GM21381 (cell line): ENCODE data around the gene DPF3.

ENCODE experiments used
- ATAC-seq: cut with Tn5 transposase; IDR thresholded peaks from one replicate; pipeline ENCODE4 v1.9.1; 2021; ENCODE audit warnings: mild to moderate bottlenecking, moderate library complexity; ENCODE audit not compliant: unreplicated experiment

The DPF3 gene

DNA sequence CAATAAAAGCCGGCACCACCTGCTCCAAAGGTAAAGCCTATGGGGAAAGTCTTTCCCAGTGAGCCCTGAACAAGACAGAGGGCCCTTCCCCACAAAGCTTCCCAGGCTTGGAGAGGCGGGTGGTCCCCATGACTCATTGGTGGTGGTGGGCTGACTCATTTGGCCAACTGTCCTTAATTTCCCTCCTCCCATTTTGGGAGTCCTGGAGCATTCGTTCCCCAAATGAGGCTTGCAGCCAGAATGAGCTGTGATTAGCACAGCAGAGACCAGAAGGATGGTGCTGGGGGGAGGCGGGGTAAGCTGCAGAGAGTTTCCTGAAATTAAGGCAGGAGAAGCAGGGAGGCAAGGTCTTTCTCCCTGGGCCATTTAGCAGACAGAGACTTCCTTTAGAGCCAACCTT lies 241.7 kb downstream of the DPF3 start:
- no peak for ATAC-seq

DNA sequence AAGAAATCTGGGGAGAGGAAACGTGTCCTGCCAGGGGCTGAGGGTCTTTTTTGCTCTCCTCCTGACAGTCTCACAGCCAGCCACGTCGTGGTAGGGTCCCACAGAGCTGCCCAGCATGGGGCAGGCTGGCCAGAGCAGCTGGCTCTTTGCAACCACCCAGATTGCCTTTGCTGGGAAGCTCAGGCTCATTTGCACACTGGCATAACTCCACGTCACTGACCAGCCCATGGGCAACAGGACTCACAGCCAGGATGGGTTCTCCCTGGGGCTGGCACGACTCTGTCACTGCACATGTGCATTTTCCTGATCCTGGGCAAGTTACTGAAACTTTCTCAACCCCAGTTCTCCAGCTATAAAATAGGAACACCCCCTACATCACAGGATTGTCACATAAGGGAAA lies 242.2 kb downstream of the DPF3 start:
- ATAC-seq: no peak

DNA sequence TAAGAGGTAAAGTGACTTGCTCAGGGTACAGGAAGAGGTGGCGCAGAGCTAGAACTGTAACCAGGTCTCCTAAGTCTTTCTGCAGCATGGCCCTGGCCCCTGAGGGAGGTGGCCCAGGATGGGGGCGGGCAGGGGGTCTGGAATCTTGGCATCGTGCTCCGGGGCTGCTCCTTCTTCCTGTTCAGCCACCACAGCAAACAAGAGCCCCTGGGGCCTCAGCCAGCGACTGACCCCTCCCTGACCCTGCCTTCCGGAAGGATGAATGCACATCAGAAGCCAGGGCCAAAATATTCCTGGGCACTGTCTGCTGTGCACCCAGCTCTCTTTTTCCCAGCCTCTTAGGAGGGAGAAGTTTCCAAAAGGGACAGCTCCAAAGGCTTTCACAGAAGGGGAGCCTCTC lies 242.8 kb downstream of the DPF3 start:
- no peak for ATAC-seq

DNA sequence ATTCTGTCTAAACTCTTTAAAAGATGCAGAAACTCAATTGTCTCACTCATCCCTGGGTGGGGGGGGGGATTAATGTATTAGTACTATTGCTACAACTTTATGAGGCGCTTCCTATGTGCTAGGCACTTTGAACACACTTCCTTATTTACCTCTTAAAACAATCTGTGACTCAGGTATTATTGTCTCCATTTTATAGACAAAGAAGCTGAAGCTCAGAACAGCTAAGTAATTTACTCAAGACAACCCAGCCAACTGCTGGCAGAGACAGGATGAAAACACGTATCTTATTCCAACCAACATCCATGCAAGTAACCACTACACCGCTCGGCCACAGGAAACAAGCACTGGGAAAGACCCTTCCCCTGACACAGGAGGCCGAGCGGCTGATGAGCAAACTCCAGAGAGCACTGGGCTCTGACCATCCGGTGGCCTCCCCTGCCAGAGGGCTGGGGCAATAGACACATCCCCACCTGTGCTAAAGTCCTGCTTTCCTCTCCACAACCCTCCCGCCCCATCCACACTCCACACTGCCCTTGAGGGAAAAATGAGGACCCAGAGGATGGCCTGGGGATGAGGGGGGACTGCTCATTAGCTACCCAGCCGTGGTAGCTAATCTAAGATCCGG lies 244.2 kb downstream of the DPF3 start:
- ATAC-seq: no peak

DNA sequence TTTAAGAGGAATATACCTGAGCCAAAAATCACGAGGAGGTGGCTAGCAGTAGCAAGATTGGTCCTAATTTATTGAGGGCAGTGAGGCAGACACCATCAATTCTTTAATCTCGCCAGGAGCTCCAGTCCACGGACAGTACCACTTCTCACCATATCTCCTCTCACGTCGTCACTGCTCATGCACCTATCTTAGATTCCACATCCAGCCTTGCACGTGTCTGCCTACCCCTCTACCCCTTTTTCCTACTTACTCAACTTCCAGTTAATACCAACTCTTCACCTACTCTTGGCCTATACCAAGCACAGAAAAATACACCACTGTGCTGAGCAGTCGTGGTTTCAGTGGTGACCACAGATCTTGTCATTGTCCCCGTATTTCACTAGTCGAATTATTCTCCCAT lies 246.1 kb downstream of the DPF3 start:
- ATAC-seq: no peak

DNA sequence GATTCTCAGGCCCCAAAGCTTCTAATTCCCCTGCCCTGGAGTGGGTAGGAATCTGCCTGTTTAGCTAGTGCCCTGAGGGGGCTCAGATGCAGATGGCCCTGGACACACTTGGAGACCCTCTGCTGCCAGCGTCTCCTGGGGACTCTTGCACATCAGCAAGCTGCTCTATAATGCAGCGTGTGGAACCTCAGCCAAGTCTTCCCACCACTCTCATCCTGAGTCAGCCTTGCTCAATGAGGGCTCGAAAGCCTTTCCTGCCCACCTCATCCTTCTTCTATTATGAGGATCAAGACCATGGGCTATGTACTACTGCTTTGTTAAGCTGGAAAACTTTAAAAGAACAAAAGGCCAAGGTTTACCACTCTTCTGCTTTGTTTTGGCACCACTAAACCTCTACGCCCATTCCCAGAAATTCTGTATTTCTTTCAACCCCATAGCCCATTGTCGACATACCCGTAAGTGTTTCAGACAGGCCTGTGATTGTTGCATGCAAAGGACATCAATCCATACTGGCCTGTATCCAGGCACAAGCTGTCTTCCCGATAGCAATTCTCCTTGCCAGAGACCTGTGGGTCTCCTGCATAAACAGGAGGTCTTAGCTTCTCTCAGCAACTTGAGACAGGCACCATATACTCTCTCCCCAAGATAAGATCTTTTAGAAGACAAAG lies 246.9 kb downstream of the DPF3 start:
- ATAC-seq: no peak

DNA sequence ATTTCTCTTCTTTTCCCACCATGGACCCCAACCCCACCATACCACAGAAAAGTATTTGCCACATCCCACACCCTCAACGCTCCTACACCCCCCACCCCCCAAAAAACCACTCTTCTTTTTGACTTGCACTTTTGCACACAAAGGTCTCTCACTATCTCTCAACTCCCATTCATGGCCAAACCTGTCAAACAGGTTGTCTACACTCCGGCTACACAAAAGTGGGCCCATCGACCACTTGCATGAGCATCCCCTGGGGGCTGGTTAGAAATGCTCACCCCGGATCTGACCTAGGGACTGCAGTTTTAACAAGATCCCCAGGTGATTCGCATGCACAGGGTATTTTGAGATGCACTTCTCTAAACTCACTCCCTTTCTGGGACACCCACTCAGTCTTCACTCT lies 248.2 kb downstream of the DPF3 start:
- no peak for ATAC-seq

DNA sequence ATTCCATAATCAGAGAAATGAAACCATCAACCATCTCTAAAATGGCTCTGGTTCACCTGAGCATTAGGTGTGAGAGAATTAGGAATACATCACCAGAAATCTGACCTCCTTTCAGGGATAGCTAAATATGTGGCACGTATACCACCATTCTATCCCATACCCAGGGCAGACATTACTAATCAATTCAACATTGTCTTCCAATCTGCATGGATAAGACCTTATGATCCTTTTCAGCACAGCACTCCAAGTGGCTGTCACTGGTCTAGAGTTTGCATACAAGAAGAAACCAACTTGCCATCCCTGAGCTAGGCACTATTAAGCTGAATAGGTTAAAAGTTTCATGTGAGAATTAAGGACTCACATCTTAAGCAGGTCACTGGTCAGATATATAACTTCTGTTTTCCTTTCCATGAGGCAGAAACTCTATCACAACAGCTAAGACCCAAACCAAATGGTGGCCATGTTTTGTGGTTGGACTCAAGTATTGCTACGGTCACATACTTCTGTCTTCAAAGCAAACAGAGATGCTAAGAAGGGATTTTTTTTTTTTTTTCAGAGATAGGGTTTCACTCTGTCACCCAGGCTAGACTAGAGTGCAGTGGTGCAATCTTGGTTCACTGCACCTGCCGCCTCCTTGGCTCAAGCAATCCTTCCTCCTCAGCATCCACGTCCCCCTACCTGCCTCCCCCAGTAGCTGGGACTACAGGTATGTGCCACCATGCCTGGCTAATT lies 249.0 kb downstream of the DPF3 start:
- ATAC-seq: no peak

DNA sequence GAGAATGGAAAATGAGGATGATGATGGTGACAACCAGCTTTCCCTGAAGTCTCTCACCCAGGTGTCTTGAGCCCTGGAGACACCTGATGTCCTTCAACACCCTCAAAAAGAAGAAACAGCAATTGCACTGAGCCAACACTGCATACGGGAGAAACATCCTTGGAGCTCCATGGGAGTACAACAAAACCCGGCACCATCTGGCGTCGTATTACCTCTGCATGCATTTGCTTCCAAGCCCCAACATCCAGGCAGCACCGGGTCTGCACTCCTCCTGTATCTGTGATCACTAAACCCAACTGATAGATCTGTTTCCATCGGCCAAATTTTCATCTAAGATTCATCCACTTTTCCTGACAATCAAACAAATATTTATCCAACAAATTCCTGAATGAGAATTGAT lies 249.9 kb downstream of the DPF3 start:
- no peak for ATAC-seq

DNA sequence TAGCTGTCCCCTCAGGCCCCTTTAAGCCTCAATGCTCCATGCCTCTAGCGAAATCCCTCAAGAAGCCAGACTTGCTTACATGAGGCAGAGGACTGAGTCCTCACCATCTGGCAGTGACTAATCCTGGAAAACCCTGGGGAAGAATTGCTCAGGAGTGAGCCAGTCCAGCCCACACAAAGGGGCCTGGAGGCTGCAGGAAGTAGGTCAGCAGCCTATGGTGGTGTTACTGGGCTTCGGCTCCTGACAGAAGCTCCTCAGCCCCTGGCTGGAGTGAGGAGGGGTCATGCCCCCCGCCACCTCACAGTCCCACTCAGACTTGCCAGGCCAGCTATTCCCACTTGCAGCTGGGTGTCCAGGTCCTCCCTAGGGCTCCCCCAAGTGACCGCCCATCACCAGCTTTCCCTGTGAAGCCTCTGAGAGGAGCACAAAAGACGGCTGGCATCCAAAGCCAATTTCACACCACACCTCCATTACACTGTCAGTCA lies 250.5 kb downstream of the DPF3 start:
- no peak for ATAC-seq

DNA sequence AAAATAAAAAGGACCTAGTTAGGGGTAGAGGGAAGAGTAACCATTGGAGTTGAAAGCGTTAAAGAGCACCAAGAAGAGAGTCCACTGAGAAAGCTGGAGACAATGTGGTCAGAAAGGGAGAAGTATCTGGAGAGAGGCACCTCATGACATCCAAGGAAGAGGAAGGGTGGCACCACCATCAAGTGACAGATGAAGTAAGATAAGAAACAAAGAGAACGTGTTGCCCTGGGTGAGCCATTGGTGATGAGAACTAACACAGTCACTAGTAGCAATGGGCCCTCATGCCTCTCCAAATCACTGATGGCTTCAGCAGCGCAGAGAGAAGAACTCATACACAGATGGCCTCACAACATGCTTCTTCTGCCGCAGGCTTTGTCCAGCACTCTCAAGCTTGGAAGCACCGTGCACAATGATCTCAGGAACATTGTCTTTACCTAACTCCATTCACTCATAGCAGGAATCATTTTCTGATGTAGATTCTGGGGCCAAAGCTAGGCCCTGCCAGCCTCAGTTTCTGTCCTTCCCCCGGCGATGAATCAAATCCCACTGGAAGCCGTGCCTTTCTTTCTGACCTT lies 252.9 kb downstream of the DPF3 start:
- no peak for ATAC-seq

DNA sequence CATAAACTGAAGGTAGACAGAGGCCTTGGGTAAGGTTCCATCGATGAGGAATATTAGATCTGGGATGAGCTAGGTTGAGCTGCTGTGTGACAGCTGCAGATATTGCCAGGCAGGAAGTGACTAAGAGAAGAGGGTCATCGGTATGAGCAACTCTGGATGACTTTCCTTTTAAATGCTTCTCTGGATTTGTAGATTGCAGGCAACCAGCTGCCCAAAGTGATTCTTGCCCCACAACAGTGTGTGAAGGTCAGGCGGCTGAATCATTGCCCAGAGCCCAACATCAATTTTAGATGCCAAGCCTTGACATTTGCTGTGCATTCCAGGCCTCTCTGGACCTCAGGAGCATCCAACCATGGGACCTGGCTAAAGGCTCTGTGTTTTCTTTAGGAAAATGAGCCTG lies 255.9 kb downstream of the DPF3 start:
- ATAC-seq: no peak

DNA sequence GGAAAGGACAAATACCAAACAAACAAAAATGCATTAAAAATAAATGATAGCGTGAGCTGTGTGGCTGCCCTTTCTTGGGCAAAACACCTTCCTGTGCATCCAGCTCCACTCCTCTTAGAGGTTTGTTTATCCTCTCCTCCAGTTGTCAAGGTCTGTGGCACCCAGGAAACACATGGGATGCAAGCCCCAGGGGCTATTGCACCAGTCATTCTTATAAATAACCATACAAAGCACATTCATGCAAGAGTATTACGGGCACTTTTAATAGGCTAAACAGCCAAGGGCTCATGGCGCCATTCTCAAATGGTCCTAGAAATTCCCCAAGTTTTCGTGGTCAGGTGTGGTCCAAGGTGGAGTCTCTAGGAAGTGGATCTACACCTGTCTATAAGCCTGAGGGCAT lies 257.0 kb downstream of the DPF3 start:
- no peak for ATAC-seq

DNA sequence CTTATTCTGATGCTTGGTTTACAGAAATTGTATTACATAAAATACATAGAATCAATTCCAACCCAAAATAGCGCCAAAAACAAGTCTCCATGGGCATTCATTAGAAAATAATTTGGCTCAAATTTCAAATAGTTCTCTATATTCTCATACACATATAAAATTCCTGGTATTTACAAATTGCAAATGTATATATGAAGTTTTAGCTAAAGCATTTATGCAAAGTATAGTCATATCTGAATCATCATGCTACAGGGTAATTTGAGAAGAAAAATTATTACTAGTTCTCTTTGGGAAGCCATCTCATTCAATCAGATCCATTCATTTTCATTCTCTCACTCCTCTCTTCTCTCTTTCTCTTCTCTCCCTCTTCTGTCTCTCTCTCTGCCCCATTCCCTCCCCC lies 257.8 kb downstream of the DPF3 start:
- no peak for ATAC-seq

DNA sequence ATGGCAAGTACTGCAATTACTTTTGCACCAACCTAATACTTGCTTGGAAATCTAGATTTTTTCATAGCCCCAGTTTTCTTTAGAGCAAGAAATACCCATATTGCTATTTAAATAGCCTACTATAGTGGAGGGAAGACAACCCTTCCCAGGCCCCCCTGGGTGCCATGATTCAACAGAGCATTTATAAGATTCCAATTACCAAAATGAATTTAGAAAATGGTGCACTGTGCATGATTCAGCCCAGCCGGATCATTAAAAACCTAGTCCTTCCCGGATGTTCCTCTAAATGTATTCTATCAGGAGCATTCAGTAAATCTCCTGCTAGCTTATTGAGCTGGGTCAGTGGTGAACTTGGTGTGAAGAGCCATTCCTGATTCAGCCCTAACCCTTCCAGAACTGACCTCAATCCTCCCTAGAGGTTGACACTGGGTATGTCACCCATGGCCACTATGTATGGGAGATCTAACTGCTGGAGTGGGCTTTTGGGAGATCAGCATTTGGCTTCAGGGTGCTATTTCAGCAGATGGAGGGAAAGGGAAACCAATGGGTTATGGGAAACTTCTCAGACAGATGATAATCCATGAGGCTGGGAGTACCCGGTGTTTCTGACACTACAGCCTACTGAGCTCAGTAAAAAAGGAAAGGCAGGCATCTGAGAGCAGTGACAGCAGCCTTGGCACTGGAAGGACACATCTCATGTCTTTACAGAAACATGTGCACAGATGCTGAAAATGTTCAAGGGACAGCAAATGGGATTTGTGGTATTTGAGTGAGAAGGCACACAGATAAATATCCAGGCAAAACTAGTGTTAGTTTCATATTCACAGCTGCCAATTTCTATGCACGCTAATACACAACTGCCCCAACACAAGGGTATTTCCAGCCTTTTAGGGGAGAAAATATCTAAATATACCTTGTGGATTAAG lies 258.9 kb downstream of the DPF3 start:
- peak; percentile 85 for ATAC-seq

DNA sequence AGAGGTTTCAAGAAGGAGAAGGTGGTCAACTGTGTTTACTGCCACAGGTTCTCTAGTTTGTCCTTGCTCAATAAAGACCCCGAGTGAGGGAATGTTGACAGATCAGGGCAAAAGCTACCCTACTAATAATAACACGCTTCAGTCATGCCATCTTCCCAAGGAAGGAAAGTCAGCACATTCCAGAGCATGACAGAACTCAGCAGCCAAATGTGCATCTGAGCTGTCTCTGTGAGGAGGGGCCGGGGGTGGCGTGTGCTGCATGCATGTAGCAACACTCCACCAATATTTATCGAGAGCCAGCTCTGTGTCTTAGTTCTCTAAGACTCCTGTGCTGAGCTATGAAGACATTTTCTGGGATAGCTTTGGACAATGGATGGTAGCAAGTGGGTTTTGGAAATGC lies 260.4 kb downstream of the DPF3 start:
- no peak for ATAC-seq

DNA sequence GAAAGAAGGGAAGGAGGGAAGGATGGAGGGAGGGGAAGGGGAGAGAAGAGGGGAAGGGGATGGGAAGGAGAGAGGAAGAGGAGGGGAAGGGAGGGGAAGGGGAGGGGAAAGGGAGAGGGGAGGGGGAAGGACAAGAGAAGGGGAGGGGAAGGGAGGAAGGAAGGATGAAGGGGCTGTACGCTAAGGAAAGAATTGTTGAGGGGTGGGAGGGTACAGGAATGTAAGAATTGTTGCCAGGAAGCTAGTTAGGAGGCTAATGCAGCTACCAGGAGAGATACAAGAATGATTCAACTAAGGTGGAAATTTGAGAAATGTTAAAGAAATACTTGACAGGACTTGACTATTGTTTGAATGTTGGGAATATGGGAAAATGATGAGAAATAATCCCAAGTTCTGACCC lies 261.2 kb downstream of the DPF3 start:
- no peak for ATAC-seq

DNA sequence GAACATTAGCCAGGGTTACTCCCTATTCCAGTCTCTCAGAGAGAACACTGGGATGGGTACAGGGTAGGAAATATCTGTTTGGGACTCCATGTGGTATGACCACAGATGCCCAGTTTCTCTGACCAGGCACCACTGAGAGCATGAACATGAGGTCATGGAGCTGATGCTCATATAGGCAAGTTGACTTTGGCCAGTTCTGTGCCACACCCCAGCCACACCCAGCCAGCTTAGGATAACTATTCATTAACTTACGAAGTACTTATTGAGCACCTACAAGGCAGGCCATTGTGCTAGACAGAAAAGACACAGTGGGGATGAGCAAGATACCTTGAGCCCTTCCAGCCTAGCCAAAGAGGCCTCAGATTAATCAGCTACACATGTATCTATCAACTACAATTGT lies 262.5 kb downstream of the DPF3 start:
- no peak for ATAC-seq

DNA sequence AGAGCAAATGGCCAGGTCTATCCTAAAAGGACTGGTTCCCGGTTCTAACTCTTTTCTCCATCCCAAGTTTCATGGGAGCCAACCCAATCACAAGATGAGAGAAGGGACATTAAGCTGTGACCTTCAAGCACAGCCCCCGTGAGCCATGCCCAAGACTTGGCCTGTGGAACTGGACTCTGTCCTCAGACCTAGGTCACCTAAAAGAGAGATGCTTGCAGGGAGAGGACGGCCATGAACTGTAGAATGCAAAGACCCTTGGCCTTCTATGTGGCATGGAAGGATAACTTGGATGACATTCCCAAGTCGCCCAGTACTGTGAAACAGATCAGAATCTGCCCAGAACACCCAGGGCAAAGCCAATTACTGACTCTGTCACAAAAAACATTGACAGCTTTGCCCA lies 263.5 kb downstream of the DPF3 start:
- ATAC-seq: no peak

DNA sequence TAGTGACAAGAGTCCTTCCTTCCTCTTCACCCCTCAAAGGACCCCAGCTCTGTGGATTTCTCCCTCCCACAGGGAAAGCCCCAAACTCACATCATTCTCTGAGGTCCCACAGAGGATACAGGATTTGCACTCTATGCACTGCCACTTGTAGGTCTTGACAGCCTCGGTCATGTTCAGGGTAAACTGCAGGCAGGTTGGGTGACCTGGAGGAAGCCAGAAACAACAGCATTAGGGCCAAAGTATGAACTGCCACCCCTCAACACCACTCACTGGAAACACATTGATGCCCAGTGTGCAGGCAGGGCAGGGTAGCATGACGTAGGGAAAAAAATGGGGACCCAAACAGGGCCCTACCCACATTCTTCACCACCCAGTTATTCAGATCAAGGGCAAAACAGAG lies 264.4 kb downstream of the DPF3 start:
- no peak for ATAC-seq

DNA sequence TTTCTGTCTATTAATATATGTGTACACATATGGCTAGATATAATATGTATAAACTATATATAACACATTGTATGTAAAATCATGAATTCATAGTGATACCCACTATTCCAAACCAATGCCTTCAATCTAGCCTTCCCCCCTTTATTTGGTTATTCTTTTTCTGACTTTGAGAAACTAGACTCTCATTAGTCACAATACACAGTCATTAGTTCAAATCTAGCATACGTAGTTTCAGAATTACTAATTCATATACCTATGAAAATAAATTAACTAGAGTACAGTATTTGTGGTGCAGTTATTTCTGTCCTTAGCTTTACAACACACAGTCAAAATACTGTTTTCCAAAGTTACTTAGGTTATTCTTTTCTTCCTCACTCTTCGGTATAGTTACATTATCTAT lies 268.2 kb downstream of the DPF3 start:
- no peak for ATAC-seq
